ENCODE measurements around the gene SLC25A17. TPM values are rescaled to one million over a fixed set of nuclear protein-coding genes. Genes with fewer than 3 reads are reported as not detected.

The SLC25A17 gene
- total RNA-seq, 1 donor from 2014 or later, result 23.8 TPM

GRCh38 chr22:40748388-40749355, 70.5 kb downstream of the SLC25A17 start:
- Mint-ChIP-seq H3K27me3 (no peaks in the 10 kb centered on the region), H3K9me3 (no peaks in the 10 kb centered on the region), H3K4me1 (ENCODE audit: unreplicated experiment) (peaks cover 30% of the 10 kb centered on the region), H3K36me3 (no peaks in the 10 kb centered on the region), H3K27ac (no peak overlapping the region), H3K4me3 (no peak overlapping the region)
- TF ChIP-seq CTCF (conservative IDR thresholded peaks at IDR 0.05), result no peak
- DNase-seq (ENCODE audit: extremely low spot score, unreplicated experiment), result no peak

GRCh38 chr22:40747361-40747760, 71.8 kb downstream of the SLC25A17 start:
- Mint-ChIP-seq H3K27ac (no peak overlapping the region), H3K4me1 (ENCODE audit: unreplicated experiment) (peaks cover 30% of the 10 kb centered on the region), H3K4me3 (no peak overlapping the region), H3K27me3 (no peaks in the 10 kb centered on the region), H3K9me3 (no peaks in the 10 kb centered on the region), H3K36me3 (no peaks in the 10 kb centered on the region)
- DNase-seq (ENCODE audit: extremely low spot score, unreplicated experiment), result no peak
- TF ChIP-seq CTCF (conservative IDR thresholded peaks at IDR 0.05), result no peak

GRCh38 chr22:40746428-40747220, 72.5 kb downstream of the SLC25A17 start:
- H3K4me1 Mint-ChIP-seq (ENCODE audit: unreplicated experiment), result peaks cover 25% of the 10 kb centered on the region
- no peaks in the 10 kb centered on the region for H3K36me3 Mint-ChIP-seq
- TF ChIP-seq CTCF (conservative IDR thresholded peaks at IDR 0.05), result no peak
- no peak overlapping the region for H3K4me3 Mint-ChIP-seq
- H3K9me3 Mint-ChIP-seq, result no peaks in the 10 kb centered on the region
- DNase-seq (ENCODE audit: extremely low spot score, unreplicated experiment), result no peak
- H3K27ac Mint-ChIP-seq, result no peak overlapping the region
- no peaks in the 10 kb centered on the region for H3K27me3 Mint-ChIP-seq

- no peaks in the 10 kb centered on the region for H3K27me3 Mint-ChIP-seq
- H3K9me3 Mint-ChIP-seq, result no peaks in the 10 kb centered on the region
- DNase-seq (ENCODE audit: extremely low spot score, unreplicated experiment), result no peak
- H3K4me3 Mint-ChIP-seq, result no peak overlapping the region
- TF ChIP-seq CTCF (conservative IDR thresholded peaks at IDR 0.05), result no peak
- H3K36me3 Mint-ChIP-seq, result no peaks in the 10 kb centered on the region
- peaks cover 16% of the 10 kb centered on the region for H3K4me1 Mint-ChIP-seq (ENCODE audit: unreplicated experiment)
- no peak overlapping the region for H3K27ac Mint-ChIP-seq
Observed at GRCh38 chr22:40743768-40744167, 75.4 kb downstream of the SLC25A17 start.

- Mint-ChIP-seq H3K9me3 (no peaks in the 10 kb centered on the region), H3K4me3 (no peak overlapping the region), H3K4me1 (ENCODE audit: unreplicated experiment) (peaks cover 7% of the 10 kb centered on the region), H3K36me3 (no peaks in the 10 kb centered on the region), H3K27me3 (no peaks in the 10 kb centered on the region), H3K27ac (no peak overlapping the region)
- DNase-seq (ENCODE audit: extremely low spot score, unreplicated experiment), result no peak
- TF ChIP-seq CTCF (conservative IDR thresholded peaks at IDR 0.05), result no peak
Observed at GRCh38 chr22:40741116-40741515, 78.0 kb downstream of the SLC25A17 start.
